Epithelial cell of proximal tubule (primary cell): ENCODE measurements around the gene MXI1. TPM values are rescaled to one million over a fixed set of nuclear protein-coding genes. Genes with fewer than 3 reads are reported as not detected.

Experiments used
- DNase-seq: peaks from one replicate; pipeline ENCODE4 v3.0.0-alpha.2; 2011; ENCODE audit warnings: low read depth
- H3K4me3 ChIP-seq: 2 replicates; pipeline ENCODE4 v1.5.1; 2011; ENCODE audit warnings: low read depth, mild to moderate bottlenecking, low read length
- CTCF ChIP-seq: conservative IDR thresholded peaks from 2 replicates; pipeline ENCODE4 v1.5.1; 2012; ENCODE audit warnings: low read depth, mild to moderate bottlenecking, low read length
- total RNA-seq: library from RNA; depleted of rRNA; stranded (reverse); fragments of >200 nt; gene quantifications from 2 replicates; pipeline ENCODE4 v1.2.3, GENCODE V29; 2015

Gene MXI1
- total RNA-seq, 1 donor from 2014 or later, result 12.6 TPM

- peak overlapping the region; percentile 73 for H3K4me3 ChIP-seq
- DNase-seq, result no peak
- TF ChIP-seq CTCF, result no peak
These were observed 19.1 kb downstream of the MXI1 start for GRCh38 chr10:110226543-110226925.

- TF ChIP-seq CTCF, result no peak
- peak overlapping the region; percentile 73 for H3K4me3 ChIP-seq
- DNase-seq, result no peak
These were observed 19.7 kb downstream of the MXI1 start for GRCh38 chr10:110226926-110227641.

GRCh38 chr10:110228066-110228465 is 20.7 kb downstream of the MXI1 start:
- DNase-seq, result no peak
- TF ChIP-seq CTCF, result no peak
- H3K4me3 ChIP-seq, result no peak overlapping the region

- TF ChIP-seq CTCF, result no peak
- no peak for DNase-seq
- H3K4me3 ChIP-seq, result no peak overlapping the region
These were observed 21.8 kb downstream of the MXI1 start for GRCh38 chr10:110229155-110229554.

GRCh38 chr10:110233846-110234245 is 26.4 kb downstream of the MXI1 start:
- TF ChIP-seq CTCF, result no peak
- H3K4me3 ChIP-seq, result no peak overlapping the region
- no peak for DNase-seq

- no peak for TF ChIP-seq CTCF
- H3K4me3 ChIP-seq, result no peak overlapping the region
- DNase-seq, result no peak
These were observed 30.6 kb downstream of the MXI1 start for GRCh38 chr10:110237894-110238480.

GRCh38 chr10:110239892-110240291 is 32.5 kb downstream of the MXI1 start:
- H3K4me3 ChIP-seq, result no peak overlapping the region
- TF ChIP-seq CTCF, result no peak
- no peak for DNase-seq
